Liver (tissue), 9 donors: Measurements from ENCODE around the gene FSD2. TPM values are rescaled to one million over a fixed set of nuclear protein-coding genes. Genes with fewer than 3 reads are reported as not detected.

Source experiments
- DNase-seq: peaks from one replicate; pipeline ENCODE4 v3.0.0-alpha.2; 2017; ENCODE audit warnings: low spot score
- H3K27ac ChIP-seq, 2 donors: one replicate each; pipeline ENCODE4 v1.7.0; 2013; ENCODE audit warnings: inconsistent platforms in 2 of 2, low read length in 2 of 2, control low read depth in 1 of 2, low read depth in 1 of 2, mild to moderate bottlenecking in 1 of 2
- H3K27me3 ChIP-seq, 4 donors: one replicate each; pipeline versions ENCODE4 v1.6.1 to v1.7.0; 2013; ENCODE audit warnings: low read length in 3 of 4, inconsistent platforms in 1 of 4, mild to moderate bottlenecking in 1 of 4, moderate library complexity in 1 of 4; ENCODE audit not compliant: control insufficient read depth in 4 of 4, insufficient read depth in 4 of 4
- H3K36me3 ChIP-seq, 4 donors: one replicate each; pipeline versions ENCODE4 v1.6.1 to v1.7.0; 2013; ENCODE audit warnings: low read length in 3 of 4, mild to moderate bottlenecking in 3 of 4, low read depth in 1 of 4, moderate library complexity in 1 of 4; ENCODE audit not compliant: control insufficient read depth in 4 of 4, insufficient read depth in 3 of 4
- H3K4me1 ChIP-seq, 4 donors: one replicate each; pipeline versions ENCODE4 v1.6.1 to v1.7.0; 2013; ENCODE audit warnings: low read length in 3 of 4, mild to moderate bottlenecking in 3 of 4, moderate library complexity in 1 of 4; ENCODE audit not compliant: control insufficient read depth in 4 of 4, insufficient read depth in 4 of 4
- H3K4me3 ChIP-seq, 3 donors: one replicate each; pipeline versions ENCODE4 v1.6.1 to v1.7.0; 2013; ENCODE audit warnings: low read length in 3 of 3, control low read depth in 1 of 3, low read depth in 1 of 3, mild to moderate bottlenecking in 1 of 3
- H3K9ac ChIP-seq, 2 donors: one replicate each; pipeline ENCODE4 v1.7.0; 2013; ENCODE audit warnings: low read length in 2 of 2, mild to moderate bottlenecking in 2 of 2, moderate library complexity in 2 of 2, control low read depth in 1 of 2, low read depth in 1 of 2
- H3K9me3 ChIP-seq, 4 donors: one replicate each; pipeline versions ENCODE4 v1.6.1 to v1.7.0; 2013; ENCODE audit warnings: low read length in 3 of 4; ENCODE audit not compliant: control insufficient read depth in 4 of 4
- EGR1 ChIP-seq, 2 donors: IDR thresholded peaks; 2 replicates each; pipeline ENCODE4 v1.6.1; 2016 to 2018; ENCODE audit warnings: antibody characterized with exemption in 2 of 2, low read depth in 2 of 2
- FOXA1 ChIP-seq: IDR thresholded peaks from 2 replicates; pipeline ENCODE4 v1.6.1; 2016; ENCODE audit warnings: antibody characterized with exemption
- FOXA2 ChIP-seq: IDR thresholded peaks from 2 replicates; pipeline ENCODE4 v1.6.1; 2016; ENCODE audit warnings: antibody characterized with exemption
- GABPA ChIP-seq, 2 donors: IDR thresholded peaks in 1 of 2; conservative IDR thresholded peaks in 1 of 2; 2 replicates each; pipeline ENCODE4 v1.6.1; 2016; ENCODE audit warnings: antibody characterized with exemption in 2 of 2, mild to moderate bottlenecking in 1 of 2, moderate library complexity in 1 of 2
- HNF4A ChIP-seq, 2 donors: conservative IDR thresholded peaks; 2 replicates each; pipeline ENCODE4 v1.6.1; 2016; ENCODE audit warnings: antibody characterized with exemption in 2 of 2, mild to moderate bottlenecking in 2 of 2
- JUND ChIP-seq, 2 donors: IDR thresholded peaks; 2 replicates each; pipeline ENCODE4 v1.6.1; 2016; ENCODE audit warnings: antibody characterized with exemption in 2 of 2
- NR2F2 ChIP-seq: IDR thresholded peaks from 2 replicates; pipeline ENCODE4 v1.6.1; 2016; ENCODE audit warnings: antibody characterized with exemption
- RAD21 ChIP-seq, 2 donors: IDR thresholded peaks; 2 replicates each; pipeline ENCODE4 v1.6.1; 2016; ENCODE audit warnings: antibody characterized with exemption in 2 of 2, mild to moderate bottlenecking in 2 of 2
- RXRA ChIP-seq, 2 donors: IDR thresholded peaks; 2 replicates each; pipeline ENCODE4 v1.6.1; 2017 to 2018; ENCODE audit warnings: antibody characterized with exemption in 2 of 2, mild to moderate bottlenecking in 1 of 2
- TAF1 ChIP-seq: conservative IDR thresholded peaks from 2 replicates; pipeline ENCODE4 v1.6.1; 2016; ENCODE audit warnings: antibody characterized with exemption, mild to moderate bottlenecking
- YY1 ChIP-seq: IDR thresholded peaks from 2 replicates; pipeline ENCODE4 v1.6.1; 2016; ENCODE audit warnings: antibody characterized with exemption, mild to moderate bottlenecking
- WGBS: extraction: QIAGEN DNeasy Blood & Tissue Kit; methylation state at CpG from one replicate; pipeline ENCODE4 v1.1.7; 2013; 5-methylcytosine and 5-hydroxymethylcytosine counted together
- polyA plus RNA-seq, 2 donors: library from polyadenylated mRNA; stranded (reverse) in 1 of 2; unstranded in 1 of 2; fragments of 200-250 nt in 1 of 2; fragments of >200 nt in 1 of 2; fragmentation: Nextera tagmentation in 1 of 2; extraction: Ambion mirVana in 1 of 2; gene quantifications; one replicate each; pipeline versions ENCODE4 v1.2.1 to v1.2.3, GENCODE V29; 2013 to 2015
- total RNA-seq, 2 donors: library from RNA; depleted of rRNA; stranded (reverse); fragments of >200 nt; gene quantifications; one replicate each; pipeline ENCODE4 v1.2.3, GENCODE V29; 2014
- TF ChIP-seq, protein P1 (sequence below): IDR thresholded peaks from 2 replicates; pipeline ENCODE4 v1.6.1; 2016; ENCODE audit warnings: antibody characterized with exemption
- TF ChIP-seq, protein P2 (sequence below): IDR thresholded peaks from 2 replicates; pipeline ENCODE4 v1.6.1; 2016; ENCODE audit warnings: antibody characterized with exemption
- TF ChIP-seq, protein P3 (sequence below): fragments of 150-350 bp; IDR thresholded peaks from 2 replicates; pipeline ENCODE4 v1.5.1; 2017; ENCODE audit warnings: improper control_type of control experiment, low read depth, low read length; ENCODE audit not compliant: missing input control
- TF ChIP-seq, protein P4 (sequence below): IDR thresholded peaks from 2 replicates; pipeline ENCODE4 v1.6.1; 2016; ENCODE audit warnings: antibody characterized with exemption, mild to moderate bottlenecking
- donor health status: healthy.
- donor health status: healthy.
- donor health status: healthy.
- donor health status: healthy.
- donor health status: healthy.

Gene FSD2
- total and polyA plus RNA-seq, 4 donors: under 0.01 to 0.10 (median 0.05) TPM; not detected in 1

DNA sequence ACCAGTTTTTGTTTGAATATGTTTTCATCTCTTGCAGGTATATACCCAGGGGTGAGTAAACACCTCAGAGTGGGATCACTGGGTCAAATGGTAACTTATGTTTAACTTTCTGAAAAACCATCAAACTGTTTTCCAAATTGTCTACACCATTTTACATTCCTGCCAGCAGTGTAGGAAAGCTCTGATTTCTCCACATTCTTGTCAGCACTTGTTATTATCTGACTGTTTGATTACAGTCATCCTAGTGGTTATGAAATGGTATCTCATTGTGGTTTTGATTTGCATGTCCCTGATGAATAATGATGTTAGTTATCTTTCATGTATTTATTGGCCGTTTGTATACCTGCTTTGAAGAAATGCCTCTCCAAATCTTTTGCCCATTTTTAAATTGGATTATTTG lies 13.8 kb downstream of the FSD2 start:
- WGBS: 71% methylated on average over 1 of the region's 1 CpG

DNA sequence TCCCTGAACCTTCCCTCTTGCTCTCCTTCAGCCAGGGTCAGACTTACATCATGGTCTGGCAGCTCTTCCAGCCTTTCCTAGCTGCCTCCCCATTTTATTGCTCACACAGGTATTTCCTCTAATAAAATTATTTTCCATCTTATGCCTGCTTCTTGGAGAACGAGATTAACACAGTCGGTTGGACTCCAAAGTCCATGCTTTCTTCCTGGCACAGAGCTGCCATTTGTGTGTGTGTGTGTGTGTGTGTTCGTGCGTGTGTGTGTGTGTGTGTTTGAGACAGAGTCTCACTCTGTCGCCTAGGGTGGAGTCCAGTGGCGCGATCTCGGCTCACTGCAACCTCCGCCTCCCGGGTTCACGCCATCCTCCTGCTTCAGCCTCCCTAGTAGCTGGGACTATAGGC lies 15.5 kb downstream of the FSD2 start:
- Histone ChIP-seq H3K36me3 (no peaks in the 10 kb centered on the region), H3K27me3 (no peaks in the 10 kb centered on the region), H3K27ac (no peak overlapping the region), H3K9me3 (no peaks in the 10 kb centered on the region), H3K4me3 (no peak overlapping the region), H3K9ac (no peak overlapping the region), H3K4me1 (no peaks in the 10 kb centered on the region)
- DNase-seq: no peak
- TF ChIP-seq, protein P1, sequence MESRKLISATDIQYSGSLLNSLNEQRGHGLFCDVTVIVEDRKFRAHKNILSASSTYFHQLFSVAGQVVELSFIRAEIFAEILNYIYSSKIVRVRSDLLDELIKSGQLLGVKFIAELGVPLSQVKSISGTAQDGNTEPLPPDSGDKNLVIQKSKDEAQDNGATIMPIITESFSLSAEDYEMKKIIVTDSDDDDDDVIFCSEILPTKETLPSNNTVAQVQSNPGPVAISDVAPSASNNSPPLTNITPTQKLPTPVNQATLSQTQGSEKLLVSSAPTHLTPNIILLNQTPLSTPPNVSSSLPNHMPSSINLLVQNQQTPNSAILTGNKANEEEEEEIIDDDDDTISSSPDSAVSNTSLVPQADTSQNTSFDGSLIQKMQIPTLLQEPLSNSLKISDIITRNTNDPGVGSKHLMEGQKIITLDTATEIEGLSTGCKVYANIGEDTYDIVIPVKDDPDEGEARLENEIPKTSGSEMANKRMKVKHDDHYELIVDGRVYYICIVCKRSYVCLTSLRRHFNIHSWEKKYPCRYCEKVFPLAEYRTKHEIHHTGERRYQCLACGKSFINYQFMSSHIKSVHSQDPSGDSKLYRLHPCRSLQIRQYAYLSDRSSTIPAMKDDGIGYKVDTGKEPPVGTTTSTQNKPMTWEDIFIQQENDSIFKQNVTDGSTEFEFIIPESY: no peak
- no peak for TF ChIP-seq TAF1
- TF ChIP-seq NR2F2: no peak
- no peak for TF ChIP-seq FOXA2
- TF ChIP-seq, protein P2, sequence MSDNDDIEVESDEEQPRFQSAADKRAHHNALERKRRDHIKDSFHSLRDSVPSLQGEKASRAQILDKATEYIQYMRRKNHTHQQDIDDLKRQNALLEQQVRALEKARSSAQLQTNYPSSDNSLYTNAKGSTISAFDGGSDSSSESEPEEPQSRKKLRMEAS: no peak
- TF ChIP-seq, protein P3, sequence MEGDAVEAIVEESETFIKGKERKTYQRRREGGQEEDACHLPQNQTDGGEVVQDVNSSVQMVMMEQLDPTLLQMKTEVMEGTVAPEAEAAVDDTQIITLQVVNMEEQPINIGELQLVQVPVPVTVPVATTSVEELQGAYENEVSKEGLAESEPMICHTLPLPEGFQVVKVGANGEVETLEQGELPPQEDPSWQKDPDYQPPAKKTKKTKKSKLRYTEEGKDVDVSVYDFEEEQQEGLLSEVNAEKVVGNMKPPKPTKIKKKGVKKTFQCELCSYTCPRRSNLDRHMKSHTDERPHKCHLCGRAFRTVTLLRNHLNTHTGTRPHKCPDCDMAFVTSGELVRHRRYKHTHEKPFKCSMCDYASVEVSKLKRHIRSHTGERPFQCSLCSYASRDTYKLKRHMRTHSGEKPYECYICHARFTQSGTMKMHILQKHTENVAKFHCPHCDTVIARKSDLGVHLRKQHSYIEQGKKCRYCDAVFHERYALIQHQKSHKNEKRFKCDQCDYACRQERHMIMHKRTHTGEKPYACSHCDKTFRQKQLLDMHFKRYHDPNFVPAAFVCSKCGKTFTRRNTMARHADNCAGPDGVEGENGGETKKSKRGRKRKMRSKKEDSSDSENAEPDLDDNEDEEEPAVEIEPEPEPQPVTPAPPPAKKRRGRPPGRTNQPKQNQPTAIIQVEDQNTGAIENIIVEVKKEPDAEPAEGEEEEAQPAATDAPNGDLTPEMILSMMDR: no peak
- no peak for TF ChIP-seq RAD21 (IDR thresholded peaks at IDR 0.05)
- no peak for TF ChIP-seq JUND (IDR thresholded peaks at IDR 0.05)
- no peak for TF ChIP-seq FOXA1
- TF ChIP-seq YY1: no peak
- no peak for TF ChIP-seq GABPA (IDR thresholded peaks at IDR 0.05 in 1 of 2, conservative IDR thresholded peaks at IDR 0.05 in 1 of 2)
- TF ChIP-seq, protein P4, sequence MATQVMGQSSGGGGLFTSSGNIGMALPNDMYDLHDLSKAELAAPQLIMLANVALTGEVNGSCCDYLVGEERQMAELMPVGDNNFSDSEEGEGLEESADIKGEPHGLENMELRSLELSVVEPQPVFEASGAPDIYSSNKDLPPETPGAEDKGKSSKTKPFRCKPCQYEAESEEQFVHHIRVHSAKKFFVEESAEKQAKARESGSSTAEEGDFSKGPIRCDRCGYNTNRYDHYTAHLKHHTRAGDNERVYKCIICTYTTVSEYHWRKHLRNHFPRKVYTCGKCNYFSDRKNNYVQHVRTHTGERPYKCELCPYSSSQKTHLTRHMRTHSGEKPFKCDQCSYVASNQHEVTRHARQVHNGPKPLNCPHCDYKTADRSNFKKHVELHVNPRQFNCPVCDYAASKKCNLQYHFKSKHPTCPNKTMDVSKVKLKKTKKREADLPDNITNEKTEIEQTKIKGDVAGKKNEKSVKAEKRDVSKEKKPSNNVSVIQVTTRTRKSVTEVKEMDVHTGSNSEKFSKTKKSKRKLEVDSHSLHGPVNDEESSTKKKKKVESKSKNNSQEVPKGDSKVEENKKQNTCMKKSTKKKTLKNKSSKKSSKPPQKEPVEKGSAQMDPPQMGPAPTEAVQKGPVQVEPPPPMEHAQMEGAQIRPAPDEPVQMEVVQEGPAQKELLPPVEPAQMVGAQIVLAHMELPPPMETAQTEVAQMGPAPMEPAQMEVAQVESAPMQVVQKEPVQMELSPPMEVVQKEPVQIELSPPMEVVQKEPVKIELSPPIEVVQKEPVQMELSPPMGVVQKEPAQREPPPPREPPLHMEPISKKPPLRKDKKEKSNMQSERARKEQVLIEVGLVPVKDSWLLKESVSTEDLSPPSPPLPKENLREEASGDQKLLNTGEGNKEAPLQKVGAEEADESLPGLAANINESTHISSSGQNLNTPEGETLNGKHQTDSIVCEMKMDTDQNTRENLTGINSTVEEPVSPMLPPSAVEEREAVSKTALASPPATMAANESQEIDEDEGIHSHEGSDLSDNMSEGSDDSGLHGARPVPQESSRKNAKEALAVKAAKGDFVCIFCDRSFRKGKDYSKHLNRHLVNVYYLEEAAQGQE: no peak
- TF ChIP-seq RXRA (IDR thresholded peaks at IDR 0.05): no peak
- TF ChIP-seq EGR1 (IDR thresholded peaks at IDR 0.05; ENCODE audit: low read depth in 2 of 2): no peak
- TF ChIP-seq HNF4A (conservative IDR thresholded peaks at IDR 0.05): no peak
- WGBS: 83% methylated on average over 11 of the region's 11 CpGs

More for the DNA sequence above, 13.8 kb downstream of the FSD2 start:
- Histone ChIP-seq H3K27me3 (no peaks in the 10 kb centered on the region), H3K4me3 (no peak overlapping the region), H3K9ac (no peak overlapping the region), H3K4me1 (no peaks in the 10 kb centered on the region), H3K9me3 (no peaks in the 10 kb centered on the region), H3K27ac (no peak overlapping the region), H3K36me3 (no peaks in the 10 kb centered on the region)
- TF ChIP-seq YY1: no peak
- TF ChIP-seq, protein P4: no peak
- DNase-seq: no peak
